H1 (cell line): Measurements from ENCODE around the gene SMURF2. TPM values are rescaled to one million over a fixed set of nuclear protein-coding genes. Genes with fewer than 3 reads are reported as not detected.
A peak's percentile ranks its signal among the peaks of the same experiment; 100 is the strongest.

Experiments used
- CTCF ChIA-PET: fragments of 300-600 bp; sonication (Branson Sonifier 250); formaldehyde crosslinking; loops from one replicate; lab custom pipeline; 2021; ENCODE audit not compliant: partially characterized antibody; lab: Charles Lee
- POLR2A ChIA-PET: fragments of 300-600 bp; sonication (Branson Sonifier 250); formaldehyde crosslinking; loops from one replicate; lab custom pipeline; 2021; ENCODE audit warnings: inconsistent platforms; ENCODE audit not compliant: partially characterized antibody; lab: Charles Lee
- DNase-seq, 2 experiments: peaks; one replicate each; pipeline versions ENCODE4 v3.0.0 to v3.0.0-alpha.2; 2010 to 2022; ENCODE audit warnings: low spot score in 2 of 2, low read depth in 1 of 2, mixed read lengths in 1 of 2
- FAIRE-seq: peaks from 2 replicates; lab custom pipeline; 2011; peaks lifted over from hg19 to GRCh38; lab: Jason Lieb, UNC
- H2AFZ ChIP-seq: 2 replicates; pipeline ENCODE4 v1.8.1; 2012; ENCODE audit warnings: low read length, inconsistent platforms
- H2AK5ac ChIP-seq: 2 replicates; pipeline ENCODE4 v1.6.1; 2013; ENCODE audit warnings: low read depth, low read length
- H2BK120ac ChIP-seq: replicated peaks from 2 replicates; pipeline ENCODE3; 2013; ENCODE audit warnings: low read depth, low read length, inconsistent platforms
- H2BK12ac ChIP-seq: 2 replicates; pipeline ENCODE4 v1.6.1; 2013; ENCODE audit warnings: low read depth, low read length
- H2BK15ac ChIP-seq: 2 replicates; pipeline ENCODE4 v1.6.1; 2013; ENCODE audit warnings: low read length
- H2BK20ac ChIP-seq: 2 replicates; pipeline ENCODE4 v1.6.1; 2013; ENCODE audit warnings: low read length
- H2BK5ac ChIP-seq: 2 replicates; pipeline ENCODE4 v1.6.1; 2013; ENCODE audit warnings: low read depth, low read length
- H3K14ac ChIP-seq: 2 replicates; pipeline ENCODE4 v1.6.1; 2013; ENCODE audit warnings: inconsistent platforms; ENCODE audit not compliant: insufficient read length
- H3K18ac ChIP-seq: 2 replicates; pipeline ENCODE4 v1.6.1; 2013; ENCODE audit warnings: low read length; ENCODE audit errors: extremely low read depth
- H3K23ac ChIP-seq: 2 replicates; pipeline ENCODE4 v1.6.1; 2013; ENCODE audit warnings: inconsistent platforms; ENCODE audit not compliant: insufficient read length
- H3K23me2 ChIP-seq: 2 replicates; pipeline ENCODE4 v1.6.1; 2013; ENCODE audit warnings: low read depth, low read length
- H3K27ac ChIP-seq: 2 replicates; pipeline ENCODE4 v1.6.1; 2011; ENCODE audit warnings: low read depth, low read length, inconsistent platforms
- H3K27me3 ChIP-seq, 4 experiments: replicated peaks in 1 of 4; 1 replicate in 1 of 4; 2 replicates in 3 of 4; pipeline versions ENCODE4 v1.6.1 to v1.8.1; 2011 to 2013; ENCODE audit warnings: low read length in 3 of 4, mild to moderate bottlenecking in 3 of 4, inconsistent platforms in 2 of 4, mixed read lengths in 2 of 4, moderate library complexity in 1 of 4; ENCODE audit not compliant: control insufficient read depth in 3 of 4, insufficient read depth in 3 of 4; ENCODE audit errors: extremely low read depth in 1 of 4
- H3K36me3 ChIP-seq, 4 experiments: 2 replicates each; pipeline versions ENCODE4 v1.6.1 to v1.8.1; 2011 to 2013; ENCODE audit warnings: mild to moderate bottlenecking in 4 of 4, low read length in 3 of 4, moderate library complexity in 2 of 4, control low read depth in 1 of 4, inconsistent platforms in 1 of 4; ENCODE audit not compliant: insufficient read depth in 4 of 4, control insufficient read depth in 2 of 4
- H3K4ac ChIP-seq: replicated peaks from 2 replicates; pipeline ENCODE3; 2013; ENCODE audit warnings: low read length, low read depth, mixed read lengths, inconsistent platforms; ENCODE audit not compliant: insufficient read length
- H3K4me1 ChIP-seq, 4 experiments: replicated peaks in 1 of 4; 1 replicate in 1 of 4; 2 replicates in 3 of 4; pipeline versions ENCODE4 v1.6.1 to v1.8.1; 2011 to 2013; ENCODE audit warnings: low read length in 3 of 4, inconsistent platforms in 2 of 4, mixed read lengths in 1 of 4; ENCODE audit not compliant: insufficient read depth in 4 of 4, control insufficient read depth in 3 of 4
- H3K4me2 ChIP-seq, 2 experiments: 2 replicates each; pipeline versions ENCODE4 v1.6.1 to v1.8.1; 2011 to 2013; ENCODE audit warnings: low read depth in 2 of 2, low read length in 2 of 2, control low read depth in 1 of 2, inconsistent platforms in 1 of 2, mild to moderate bottlenecking in 1 of 2; ENCODE audit not compliant: insufficient read depth in 1 of 2
- H3K4me3 ChIP-seq, 4 experiments: fragments of 200-600, 300-600 bp in 1 of 4; sonication (generic), shearing (Covaris generic), sonication (Bioruptor Twin) in 1 of 4; 2 replicates each; pipeline versions ENCODE4 v1.5.1 to v1.8.1; 2011 to 2016; ENCODE audit warnings: low read length in 4 of 4, low read depth in 3 of 4, control low read depth in 2 of 4, inconsistent platforms in 2 of 4, mild to moderate bottlenecking in 2 of 4, mixed read lengths in 1 of 4, moderate library complexity in 1 of 4; ENCODE audit not compliant: insufficient read depth in 2 of 4; ENCODE audit errors: extremely low read depth in 1 of 4
- H3K56ac ChIP-seq: replicated peaks from 2 replicates; pipeline ENCODE3; 2013; ENCODE audit warnings: low read depth, mild to moderate bottlenecking, mixed read lengths, low read length, inconsistent platforms; ENCODE audit not compliant: insufficient read length
- H3K79me1 ChIP-seq: 2 replicates; pipeline ENCODE4 v1.6.1; 2013; ENCODE audit warnings: low read depth, low read length, control low read depth
- H3K79me2 ChIP-seq, 2 experiments: 2 replicates each; pipeline versions ENCODE4 v1.6.1 to v1.8.1; 2012 to 2013; ENCODE audit warnings: low read length in 2 of 2, mild to moderate bottlenecking in 2 of 2, inconsistent platforms in 1 of 2; ENCODE audit not compliant: insufficient read depth in 2 of 2, control insufficient read depth in 1 of 2
- H3K9ac ChIP-seq, 4 experiments: replicated peaks in 1 of 4; 1 replicate in 1 of 4; 2 replicates in 3 of 4; pipeline versions ENCODE4 v1.6.1 to v1.8.1; 2011 to 2013; ENCODE audit warnings: low read depth in 3 of 4, low read length in 3 of 4, control low read depth in 2 of 4, mild to moderate bottlenecking in 2 of 4, moderate library complexity in 2 of 4, inconsistent platforms in 1 of 4; ENCODE audit errors: extremely low read depth in 1 of 4
- H3K9me3 ChIP-seq, 2 experiments: 2 replicates each; pipeline versions ENCODE4 v1.6.1 to v1.8.1; 2012 to 2013; ENCODE audit warnings: mild to moderate bottlenecking in 2 of 2, moderate library complexity in 2 of 2, control low read depth in 1 of 2, inconsistent platforms in 1 of 2, low read depth in 1 of 2, low read length in 1 of 2, mixed read lengths in 1 of 2; ENCODE audit not compliant: insufficient read depth in 2 of 2
- H4K20me1 ChIP-seq, 2 experiments: replicated peaks in 1 of 2; 2 replicates each; pipeline versions ENCODE3 to v1.8.1; 2011 to 2013; ENCODE audit warnings: inconsistent platforms in 2 of 2, low read length in 2 of 2, mild to moderate bottlenecking in 1 of 2; ENCODE audit not compliant: insufficient read depth in 2 of 2, control insufficient read depth in 1 of 2
- H4K5ac ChIP-seq: 2 replicates; pipeline ENCODE4 v1.6.1; 2013; ENCODE audit warnings: low read length, low read depth, mixed read lengths, inconsistent platforms; ENCODE audit not compliant: insufficient read length
- H4K8ac ChIP-seq: 2 replicates; pipeline ENCODE4 v1.8.0; 2013; ENCODE audit warnings: mild to moderate bottlenecking, moderate library complexity, low read length, inconsistent platforms; ENCODE audit not compliant: insufficient read depth; ENCODE audit errors: extremely low read depth
- H4K91ac ChIP-seq: replicated peaks from 2 replicates; pipeline ENCODE3; 2013; ENCODE audit warnings: low read length, mixed read lengths, inconsistent platforms; ENCODE audit not compliant: insufficient read length
- BACH1 ChIP-seq: IDR thresholded peaks from 2 replicates; pipeline ENCODE4 v1.6.1; 2012; ENCODE audit warnings: low read length, improper control_type of control experiment
- POLR2A ChIP-seq, 2 experiments: IDR thresholded peaks; 1 replicate in 1 of 2; 2 replicates in 1 of 2; pipeline ENCODE4 v1.6.1; 2011; ENCODE audit warnings: low read depth in 2 of 2, low read length in 2 of 2, mild to moderate bottlenecking in 2 of 2; ENCODE audit errors: control extremely low read depth in 1 of 2
- WGBS, 2 experiments: shearing (Covaris generic) in 1 of 2; methylation state at CpG; one replicate each; pipeline versions ENCODE4 v1.1.6 to v1.1.7; 2013 to 2015; ENCODE audit warnings: low lambda C conversion rate in 2 of 2, mixed read lengths in 2 of 2, inconsistent platforms in 1 of 2, low coverage in 1 of 2, missing lambda C conversion rate in 1 of 2; ENCODE audit not compliant: insufficient replicate concordance in 2 of 2, insufficient coverage in 1 of 2, insufficient read length in 1 of 2; ENCODE audit errors: extremely low coverage in 1 of 2, missing lambda C conversion rate in 1 of 2; 5-methylcytosine and 5-hydroxymethylcytosine counted together
- polyA plus RNA-seq, 7 experiments: library from polyadenylated mRNA; depleted of rRNA in 3 of 7; stranded (reverse) in 5 of 7; unstranded in 2 of 7; fragments of >200 nt in 5 of 7; fragments of 200-250 nt in 2 of 7; gene quantifications; 1 replicate in 5 of 7; 2 replicates in 1 of 7; 4 replicates in 1 of 7; pipeline versions ENCODE4 v1.2.1 to v1.2.3, GENCODE V29; 2011 to 2013; ENCODE audit warnings: missing spikeins in 2 of 7, mixed read lengths in 2 of 7
- total RNA-seq: library from RNA; stranded (reverse); fragmentation: NEBNext Ultra II Directional; extraction: Animal tissue kit (Norgen Biotek cat#: 25700); gene quantifications from 2 replicates; pipeline ENCODE4 v1.2.1, GENCODE V29; 2021

Gene SMURF2
- total and polyA plus RNA-seq, 2 of the 8 experiments (the other 6 are each of a cell fraction or from before 2014, with no cell fraction given), result 7.2 to 29.2 TPM

DNA sequence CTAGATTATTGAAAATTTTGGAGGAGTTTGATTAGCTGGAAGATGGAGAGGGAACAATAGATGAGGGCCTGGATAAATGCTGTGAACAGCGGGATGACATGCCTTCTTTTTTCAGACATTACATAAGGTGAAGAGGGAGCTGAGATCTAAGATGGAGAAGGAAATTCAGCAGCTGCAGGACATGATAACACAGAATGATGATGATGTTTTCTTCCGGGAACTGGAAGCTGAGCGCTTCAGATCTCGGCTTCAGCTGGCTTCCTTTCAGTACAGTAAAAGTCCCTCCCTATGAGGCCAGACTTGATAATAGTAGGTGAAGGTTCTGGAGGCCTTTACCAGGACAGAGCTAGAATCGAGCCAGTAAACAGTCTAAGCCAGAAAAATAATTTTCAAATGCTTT, 124.6 kb downstream of the SMURF2 start:
- H3K9me3 ChIP-seq, result no peaks in the 10 kb centered on the region
- H3K18ac ChIP-seq, result no peak overlapping the region
- CTCF ChIA-PET, result interaction anchor here (1.4 to 2.3 kb wide), 2 partner anchors 16 to 198 kb away, joined by 5 to 10 read pairs; no protein-coding TSS in a partner anchor
- H3K4me2 ChIP-seq, result no peak overlapping the region
- FAIRE-seq (no peak), DNase-seq (no peak)
- H2AFZ ChIP-seq, result no peak overlapping the region
- H2BK20ac ChIP-seq, result no peak overlapping the region
- no peak overlapping the region for H3K27ac ChIP-seq
- no peak overlapping the region for H2BK120ac ChIP-seq
- H4K8ac ChIP-seq, result no peak overlapping the region
- H4K5ac ChIP-seq, result no peak overlapping the region
- no peak overlapping the region for H3K56ac ChIP-seq
- no peak overlapping the region for H2BK5ac ChIP-seq
- TF ChIP-seq POLR2A (IDR thresholded peaks at IDR 0.05; ENCODE audit: control extremely low read depth in 1 of 2, low read depth in 2 of 2, low read length in 2 of 2) (peak in 1 of 2 experiments; percentile 19; a peak in 1 of 3 replicates), BACH1 (no peak)
- POLR2A ChIA-PET, result interaction anchor here (0.6 to 8.5 kb wide), 8 partner anchors 8 to 727 kb away, joined by 3 to 75 read pairs (median 6); partner anchors contain the start of genes CEP95, DDX5 and POLG2
- no peak overlapping the region for H2BK15ac ChIP-seq
- H3K36me3 ChIP-seq, result peaks cover 21 to 74% (median 43%) of the 10 kb centered on the region in 4 experiments
- no peak overlapping the region for H2BK12ac ChIP-seq
- H4K91ac ChIP-seq, result no peak overlapping the region
- H2AK5ac ChIP-seq, result no peak overlapping the region
- no peaks in the 10 kb centered on the region for H4K20me1 ChIP-seq
- no peak overlapping the region for H3K23ac ChIP-seq
- H3K79me2 ChIP-seq, result no peaks in the 10 kb centered on the region
- H3K9ac ChIP-seq, result no peak overlapping the region
- no peak overlapping the region for H3K4me3 ChIP-seq
- H3K27me3 ChIP-seq, result no peaks in the 10 kb centered on the region
- WGBS, 2 experiments, result 99% methylated on average over 5 of the region's 5 CpGs; no CpG with 5 or more reads in 1 of the 2 experiments
- H3K23me2 ChIP-seq, result no peaks in the 10 kb centered on the region
- H3K14ac ChIP-seq, result no peak overlapping the region
- H3K4me1 ChIP-seq, result no peaks in the 10 kb centered on the region
- no peaks in the 10 kb centered on the region for H3K79me1 ChIP-seq
- H3K4ac ChIP-seq, result no peak overlapping the region
